ENCODE results near the gene L3MBTL1.
A peak's percentile ranks its signal among the peaks of the same experiment; 100 is the strongest.
"Not testable (repeated sequence)": the region's sequence is repeated elsewhere in the genome, so short reads cannot be mapped to it uniquely, and the experiment has no call there.

Gene L3MBTL1

DNA sequence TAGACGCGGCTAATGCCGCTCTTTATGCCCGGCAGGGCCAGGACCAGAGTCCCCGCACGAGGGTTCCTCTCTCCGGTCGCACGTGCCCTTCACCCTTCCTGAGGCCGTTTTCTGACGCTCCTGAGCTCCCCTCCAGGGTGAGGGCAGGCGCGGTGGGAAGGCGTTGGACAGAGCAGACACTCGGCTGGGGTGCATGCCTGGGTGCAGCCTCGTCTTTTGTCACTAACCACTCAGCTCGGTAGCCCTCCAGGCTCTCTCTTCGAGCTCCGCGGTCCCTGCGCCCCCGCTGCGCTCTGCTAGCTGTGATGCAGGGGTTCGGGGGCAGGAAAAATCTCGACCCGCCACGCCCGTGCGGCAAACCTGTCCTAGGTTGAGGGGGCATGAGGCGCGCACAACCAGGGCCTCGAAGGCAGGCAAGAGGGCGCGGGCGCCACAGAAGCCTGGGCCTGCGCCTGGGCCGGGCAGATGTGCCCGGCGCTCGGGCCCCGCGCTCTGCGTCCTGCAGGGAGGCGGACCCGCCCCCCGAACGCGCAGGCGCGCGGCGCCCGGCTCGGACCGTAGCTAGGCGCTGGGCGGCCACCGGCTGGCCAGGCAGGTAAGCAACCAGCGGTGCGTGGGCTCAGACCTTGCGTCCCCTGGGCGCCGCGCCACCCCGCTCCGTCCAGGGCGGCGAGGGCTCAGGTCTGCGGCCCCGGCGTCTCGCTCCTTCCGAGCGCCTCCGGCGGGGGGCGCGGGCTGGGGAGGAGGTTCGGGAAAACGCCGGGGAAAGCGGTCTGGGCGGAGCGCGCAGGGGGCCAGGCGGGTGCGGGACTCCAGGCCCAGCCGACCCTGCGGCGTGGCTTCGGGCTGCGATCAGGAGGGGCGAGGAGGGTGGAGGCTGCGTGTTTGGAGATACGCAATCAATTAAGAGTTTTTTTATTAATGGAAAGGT lies at the start of gene L3MBTL1:
L3MBTL1 (plus strand) TSS at position 548 of the 931 bp plus-strand sequence. CDS start 5,807 bp downstream, outside the sequence.
- peak; percentile 5 for DNase-seq (ENCODE audit: low spot score)

DNA sequence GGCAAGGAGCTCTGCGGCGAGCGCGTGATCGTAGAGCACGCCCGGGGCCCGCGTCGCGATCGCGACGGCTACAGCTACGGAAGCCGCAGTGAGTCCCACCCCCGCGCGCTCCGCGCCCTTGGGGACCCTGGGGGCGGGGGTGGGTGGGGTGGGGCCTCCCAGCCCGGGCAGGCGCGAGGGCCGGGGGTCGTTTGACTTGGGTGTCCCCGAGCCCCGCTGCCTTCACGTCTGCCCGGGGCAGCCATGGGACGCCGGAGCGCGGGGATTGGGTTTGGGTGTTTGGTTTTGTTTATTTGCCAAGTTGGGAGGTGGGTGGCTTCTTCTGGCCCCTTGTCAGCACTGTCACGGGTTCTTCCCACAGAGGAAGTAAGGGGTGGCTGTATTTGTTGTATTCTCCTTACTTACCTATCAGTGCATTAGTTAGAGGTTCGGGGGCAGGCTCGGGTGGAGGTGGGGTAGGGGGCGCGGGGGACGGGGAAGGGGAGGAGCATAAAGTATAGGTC lies 49.0 kb upstream of the L3MBTL1 start:
- DNase-seq (ENCODE audit: low spot score) = no peak

DNA sequence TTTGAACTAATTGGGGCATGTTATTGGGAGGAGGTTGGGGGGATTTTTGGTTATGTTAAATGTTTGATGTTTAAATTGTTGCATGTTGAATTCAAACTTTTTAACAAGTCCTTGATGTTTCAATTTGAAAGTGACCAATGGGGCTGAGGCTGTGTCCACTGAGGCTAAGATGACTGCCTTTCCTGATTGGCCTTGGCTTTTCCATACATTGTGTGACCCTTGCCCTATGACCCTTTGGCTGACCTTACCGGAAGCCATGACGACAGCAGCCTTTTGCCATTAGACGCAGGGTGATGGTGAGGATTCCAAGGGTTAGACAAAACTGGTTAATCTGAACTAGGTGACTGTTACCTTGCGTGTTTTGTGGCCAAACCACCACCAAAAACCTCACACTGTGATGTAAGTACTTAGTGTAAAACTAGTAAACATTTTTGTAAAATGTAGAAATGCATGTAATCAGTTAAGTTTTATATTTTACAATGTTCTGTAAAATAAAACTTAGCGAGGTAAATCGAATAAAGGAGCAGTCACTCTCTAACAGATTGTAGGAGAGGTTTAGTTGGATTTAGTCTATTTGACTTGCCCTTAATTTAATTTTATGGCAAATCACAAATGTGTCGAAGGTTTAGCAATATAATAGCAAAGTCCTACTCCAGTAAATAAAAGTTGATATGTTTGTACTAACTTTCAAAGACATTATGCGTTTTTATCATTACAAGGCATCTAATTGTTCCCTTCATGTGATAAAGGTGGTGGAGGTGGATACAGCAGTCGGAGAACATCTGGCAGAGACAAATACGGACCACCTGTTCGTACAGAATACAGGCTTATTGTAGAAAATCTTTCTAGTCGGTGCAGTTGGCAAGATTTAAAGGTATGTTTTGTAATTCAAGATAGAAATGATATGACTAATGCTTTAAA lies 48.2 kb upstream of the L3MBTL1 start:
- DNase-seq (ENCODE audit: low spot score) = no peak

DNA sequence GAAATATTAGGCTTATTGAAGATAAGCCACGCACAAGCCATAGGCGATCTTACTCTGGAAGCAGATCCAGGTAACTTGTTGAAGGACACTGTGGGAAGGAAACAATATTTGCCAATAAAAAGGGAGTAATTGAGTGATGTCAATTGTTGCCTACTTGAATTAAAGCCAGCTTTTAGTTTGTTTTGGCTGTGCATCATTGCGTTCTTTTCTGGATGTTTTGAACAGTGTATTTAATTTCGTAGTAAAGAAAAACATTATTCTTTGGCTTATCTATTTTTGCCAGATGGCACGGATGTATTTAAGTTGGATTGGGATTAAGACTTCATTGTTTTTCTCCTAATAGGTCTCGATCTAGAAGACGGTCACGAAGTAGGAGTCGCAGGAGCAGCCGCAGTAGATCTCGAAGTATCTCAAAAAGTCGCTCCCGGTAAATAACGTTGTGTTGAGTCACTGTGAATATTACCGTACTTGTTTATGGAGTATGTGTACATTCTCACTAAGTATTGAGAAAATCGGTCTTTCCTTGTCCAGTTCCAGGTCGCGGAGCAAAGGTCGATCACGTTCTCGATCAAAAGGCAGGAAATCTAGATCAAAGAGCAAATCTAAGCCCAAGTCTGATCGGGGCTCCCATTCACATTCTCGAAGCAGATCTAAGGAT lies 47.2 kb upstream of the L3MBTL1 start:
- DNase-seq (ENCODE audit: low spot score) = no peak

DNA sequence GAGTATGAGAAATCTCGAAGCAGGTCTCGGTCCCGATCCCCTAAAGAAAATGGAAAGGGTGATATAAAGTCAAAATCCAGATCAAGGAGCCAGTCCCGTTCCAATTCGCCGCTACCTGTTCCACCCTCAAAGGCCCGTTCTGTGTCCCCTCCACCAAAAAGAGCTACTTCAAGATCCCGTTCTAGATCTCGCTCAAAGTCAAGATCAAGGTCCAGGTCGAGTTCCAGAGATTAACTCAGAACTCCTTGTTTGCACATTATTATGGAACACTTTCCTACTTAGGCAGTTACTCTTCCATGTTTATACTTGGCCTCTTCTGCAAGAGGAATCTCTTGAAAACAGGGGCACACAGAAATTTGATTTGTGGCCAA lies 46.7 kb upstream of the L3MBTL1 start:
- no peak for DNase-seq (ENCODE audit: low spot score)

DNA sequence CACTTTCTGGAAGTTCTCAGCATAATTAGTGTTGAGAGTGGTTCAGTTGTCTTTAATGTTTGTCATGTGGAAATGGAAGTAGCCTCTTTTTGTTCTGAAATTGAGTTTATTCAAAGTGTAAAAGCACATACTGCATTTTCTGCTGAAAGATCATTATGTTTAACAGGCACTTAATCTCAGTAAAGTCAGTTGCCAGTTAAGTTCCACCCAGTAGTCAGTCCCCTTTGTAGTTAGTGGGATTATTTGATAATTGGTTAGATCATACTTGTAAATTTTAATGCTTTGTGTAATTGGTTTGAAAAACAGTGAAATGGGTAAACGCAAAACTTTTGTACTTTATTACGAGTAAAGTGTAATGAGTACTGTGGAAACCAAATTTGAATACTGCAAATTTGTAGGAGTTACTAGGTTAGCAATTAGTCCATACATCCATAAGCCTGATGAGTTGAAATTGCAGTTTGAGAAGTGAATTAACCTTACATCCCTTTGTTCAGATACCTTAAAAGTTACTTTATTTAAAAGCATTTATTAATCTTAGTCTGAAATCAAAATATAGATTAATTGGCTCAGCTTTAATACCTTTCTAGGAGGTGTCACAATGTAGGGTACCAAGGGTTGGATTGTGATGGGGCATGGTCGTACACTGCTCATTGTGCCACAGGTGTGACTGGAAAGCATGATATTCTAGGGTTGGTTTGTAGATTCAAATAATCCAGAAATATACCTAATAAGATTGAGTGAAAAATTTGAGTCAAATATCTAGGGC lies 45.4 kb upstream of the L3MBTL1 start:
- no peak for DNase-seq (ENCODE audit: low spot score)

DNA sequence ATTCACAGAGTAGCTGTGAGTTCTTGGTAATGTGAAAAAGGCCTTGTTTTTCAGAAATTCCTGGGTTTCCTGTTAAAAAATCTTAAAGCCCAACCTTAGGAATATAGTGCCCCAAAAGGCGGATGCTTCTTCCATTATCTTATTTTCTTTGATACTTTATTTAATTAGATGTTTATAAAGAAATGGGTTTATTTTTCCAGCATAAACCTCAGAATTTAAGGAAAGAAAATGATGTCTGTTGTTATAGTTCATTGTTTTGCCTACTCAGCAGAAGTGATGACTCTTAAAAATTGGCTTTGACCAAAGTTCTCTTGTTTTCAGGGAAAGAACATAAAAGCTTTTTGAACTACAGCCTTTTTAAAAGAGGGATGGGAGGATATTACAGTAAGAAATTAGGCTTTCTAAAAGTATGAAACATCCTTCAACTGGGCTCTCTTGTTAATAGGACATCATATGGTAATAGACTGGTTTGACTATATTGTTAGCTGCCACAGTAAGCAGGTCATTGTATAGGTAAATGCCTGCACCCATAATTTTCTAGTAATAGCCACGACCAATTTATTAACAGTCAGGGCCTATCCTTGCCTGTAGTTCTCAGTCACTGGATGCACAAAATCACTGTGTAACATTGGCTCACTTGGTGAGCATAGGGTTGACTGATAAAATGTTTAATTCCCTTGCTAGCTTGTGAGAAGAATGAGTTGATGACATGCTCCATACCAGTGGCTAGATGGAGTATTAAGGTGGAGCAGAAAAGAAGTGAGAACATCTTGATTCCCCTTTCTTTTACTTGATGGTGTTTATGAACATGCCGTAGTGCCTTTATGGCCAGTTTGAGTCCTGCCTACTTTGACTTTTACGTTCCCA lies 44.6 kb upstream of the L3MBTL1 start:
- no peak for DNase-seq (ENCODE audit: low spot score)

DNA sequence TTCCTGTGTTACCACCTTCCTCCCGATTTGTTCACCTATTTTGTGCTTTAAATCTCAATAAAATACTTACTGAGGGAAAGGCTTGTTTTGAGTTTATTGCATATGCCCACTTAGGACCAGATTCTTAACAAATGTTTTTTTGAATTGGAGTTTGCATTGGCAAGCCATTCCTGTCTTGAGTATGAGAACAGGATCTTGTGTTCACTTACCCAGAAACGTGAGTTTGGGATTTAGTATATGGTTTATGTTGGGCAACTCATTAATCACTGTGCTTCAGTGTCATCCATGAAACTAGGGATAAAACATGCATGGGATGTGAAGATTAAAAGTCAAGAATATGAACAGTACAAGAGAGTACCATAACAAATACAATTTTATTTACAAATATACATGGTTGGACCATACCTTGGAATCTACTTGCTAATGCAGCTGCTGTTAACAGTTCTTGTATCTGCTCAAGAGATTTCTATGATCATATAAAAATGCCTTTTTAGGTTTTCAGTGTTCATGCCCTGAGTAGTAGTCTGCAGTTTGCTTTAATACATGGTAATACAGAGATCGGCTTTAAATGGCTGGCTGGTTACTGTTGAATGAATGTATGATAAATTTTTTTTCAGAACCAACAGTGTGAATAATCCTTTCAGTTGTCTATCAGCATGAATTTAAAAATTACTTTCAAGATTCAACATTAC lies 43.8 kb upstream of the L3MBTL1 start:
- DNase-seq (ENCODE audit: low spot score) = no peak

DNA sequence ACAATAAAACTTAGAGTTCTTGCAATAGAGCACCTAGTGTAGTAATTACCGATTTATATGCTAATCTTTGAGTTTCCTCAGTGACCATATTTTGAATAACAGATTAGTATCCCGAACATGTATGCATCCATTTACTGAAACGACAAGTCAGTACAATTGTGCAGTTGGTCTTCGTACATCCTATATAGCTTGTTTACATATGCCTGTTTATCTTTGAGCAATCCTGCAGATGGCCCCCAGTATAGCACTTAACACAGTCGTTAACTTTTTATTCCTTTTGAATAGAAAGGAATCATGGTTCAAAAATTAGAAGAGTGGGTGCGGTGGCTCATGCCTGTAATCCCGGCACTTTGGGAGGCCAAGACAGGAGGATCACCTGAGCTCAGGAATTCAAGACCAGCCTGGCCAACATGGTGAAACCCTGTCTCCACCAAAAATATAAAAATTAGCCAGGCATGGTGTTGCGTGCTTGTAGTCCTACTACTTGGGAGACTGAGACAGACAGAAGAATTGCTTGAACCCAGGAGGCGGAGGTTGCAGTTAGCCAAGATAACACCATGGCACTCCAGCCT lies 43.2 kb upstream of the L3MBTL1 start:
- no peak for DNase-seq (ENCODE audit: low spot score)

DNA sequence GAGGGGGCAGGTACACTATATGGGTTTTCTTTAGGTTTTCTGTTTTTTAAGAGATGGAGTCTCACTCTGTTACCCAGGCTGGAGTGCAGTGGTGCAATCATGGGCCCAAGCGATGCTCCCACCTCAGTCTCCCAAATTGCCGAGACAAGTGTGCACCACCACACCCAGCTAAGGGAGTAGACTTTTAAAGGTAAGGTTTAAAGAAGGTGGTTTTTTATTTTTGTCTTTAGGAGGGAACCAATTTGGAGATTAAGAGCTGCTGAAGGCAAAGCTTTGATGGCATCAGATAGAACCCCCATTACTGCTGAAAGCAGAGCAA lies 41.9 kb upstream of the L3MBTL1 start:
- no peak for DNase-seq (ENCODE audit: low spot score)

DNA sequence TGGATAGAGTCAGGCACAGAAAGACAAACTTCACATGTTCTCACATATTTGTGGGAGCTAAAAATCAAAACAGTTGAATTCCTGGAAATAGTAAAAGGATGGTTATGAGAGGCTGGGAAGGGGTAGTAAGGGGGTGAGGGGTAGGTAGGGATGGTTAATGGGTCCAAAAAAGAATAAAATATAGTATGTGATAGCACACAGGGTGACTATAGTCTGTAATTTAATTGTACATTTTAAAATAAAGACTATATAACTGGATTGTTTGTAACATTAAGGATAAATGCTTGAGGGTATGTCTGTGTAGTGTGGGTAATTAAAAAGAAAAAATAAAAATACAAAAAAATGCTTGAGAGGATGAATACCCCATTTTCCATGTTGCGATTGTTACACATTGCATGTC lies 39.9 kb upstream of the L3MBTL1 start:
- DNase-seq (ENCODE audit: low spot score) = no peak

DNA sequence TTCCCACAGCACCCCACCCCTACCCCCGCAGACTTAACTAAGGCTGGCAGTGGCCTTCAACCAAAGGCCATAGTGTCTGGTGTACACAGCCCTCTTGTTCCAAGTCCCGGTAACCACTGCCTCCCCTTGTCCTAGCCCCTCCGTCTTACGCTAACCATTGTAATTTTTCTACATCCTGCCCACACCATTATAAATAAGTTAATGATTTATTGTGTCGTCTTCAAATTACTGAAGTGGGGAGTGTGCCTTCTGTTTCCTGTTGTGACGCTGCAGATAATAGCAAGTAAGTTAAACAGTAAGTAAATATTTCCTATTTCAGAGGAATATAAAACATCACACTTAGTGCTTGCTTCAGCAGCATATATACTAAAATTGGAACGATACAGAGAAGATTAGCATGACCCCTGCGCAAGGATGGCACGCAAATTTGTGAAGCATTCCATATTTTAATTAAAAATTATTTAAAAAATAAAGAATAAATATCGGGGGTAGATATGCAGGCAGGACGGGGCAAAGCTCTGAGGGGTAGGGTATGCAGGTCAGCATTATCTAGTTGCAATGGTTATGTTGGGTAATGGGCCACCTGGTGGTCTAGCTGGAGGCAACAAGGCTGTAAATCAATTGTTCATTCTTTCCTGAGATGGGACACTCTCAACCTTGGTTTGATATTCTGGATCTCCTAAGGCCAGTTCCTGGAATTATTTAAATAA lies 34.7 kb upstream of the L3MBTL1 start:
- DNase-seq (ENCODE audit: low spot score) = no peak

DNA sequence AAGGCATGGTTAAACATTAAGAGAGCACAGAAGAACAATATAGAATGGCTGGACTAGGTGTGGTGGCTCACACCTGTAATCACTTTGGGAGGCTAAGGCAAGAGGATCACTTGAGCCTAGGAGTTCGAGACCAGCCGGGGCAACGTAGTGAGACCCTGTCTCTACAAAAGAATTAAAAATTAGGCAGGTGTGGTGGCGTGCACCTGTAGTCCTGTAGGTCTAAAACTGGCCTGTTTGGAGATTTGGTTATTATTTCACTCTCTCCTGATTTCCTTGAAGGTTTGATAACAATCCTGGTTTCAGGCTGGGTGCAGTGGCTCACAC lies 34.2 kb upstream of the L3MBTL1 start:
- DNase-seq (ENCODE audit: low spot score) = no peak

DNA sequence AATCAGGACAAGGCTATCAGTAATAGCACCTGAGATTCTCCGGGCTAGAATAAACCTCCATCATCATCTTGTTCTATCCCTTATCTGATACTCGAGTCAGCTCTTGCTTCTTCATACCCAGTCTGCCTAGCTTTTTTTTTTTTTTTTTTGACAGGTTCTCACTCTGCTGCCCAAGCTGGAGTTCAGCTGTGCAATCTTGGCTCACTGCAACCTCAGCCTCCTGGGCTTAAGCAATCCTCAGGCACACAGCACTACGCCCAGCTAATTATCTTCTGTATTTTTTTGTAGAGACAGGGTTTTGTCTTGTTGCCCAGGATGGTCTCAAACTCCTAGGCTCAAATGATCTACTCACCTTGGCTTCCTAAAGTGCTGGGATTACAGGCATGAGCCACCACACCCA lies 30.3 kb upstream of the L3MBTL1 start:
- DNase-seq (ENCODE audit: low spot score) = no peak

DNA sequence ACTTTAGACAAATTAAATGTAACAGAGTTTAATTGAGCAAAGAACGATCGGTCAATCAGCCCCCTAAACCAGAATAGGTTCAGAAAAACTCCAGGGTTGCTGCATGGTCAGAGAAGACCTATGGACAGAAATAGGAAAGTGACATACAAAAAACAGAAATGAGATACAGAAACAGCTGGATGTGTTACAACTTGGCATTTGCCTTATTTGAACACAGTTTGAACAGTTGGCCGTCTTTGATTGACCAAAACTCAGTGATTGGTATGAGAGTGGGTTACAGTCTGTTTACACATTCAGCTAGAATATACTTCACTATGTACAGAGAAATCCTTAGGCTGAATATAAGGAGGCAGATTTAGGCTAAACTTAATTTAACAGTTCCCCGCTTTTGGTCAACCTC lies 29.9 kb upstream of the L3MBTL1 start:
- DNase-seq (ENCODE audit: low spot score) = no peak

DNA sequence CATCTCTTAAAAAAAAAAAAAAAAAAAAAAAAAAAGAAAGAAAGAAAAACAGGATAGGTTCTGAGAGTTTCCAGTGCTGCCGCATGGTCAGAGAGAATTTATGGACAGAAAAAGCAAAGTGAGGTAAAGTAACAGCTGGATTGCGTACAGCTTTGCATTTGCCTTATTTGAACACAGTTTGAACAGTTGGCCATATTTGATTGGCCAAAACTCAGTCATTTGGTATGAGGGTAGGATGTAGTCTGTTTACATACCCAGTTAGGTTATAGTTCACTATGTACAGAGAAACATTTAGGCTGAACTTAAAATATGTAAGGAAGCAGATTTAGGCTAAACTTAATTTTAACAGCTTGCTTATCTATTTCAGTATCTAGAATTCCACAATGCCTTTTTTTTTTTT lies 17.5 kb upstream of the L3MBTL1 start:
- no peak for DNase-seq (ENCODE audit: low spot score)

DNA sequence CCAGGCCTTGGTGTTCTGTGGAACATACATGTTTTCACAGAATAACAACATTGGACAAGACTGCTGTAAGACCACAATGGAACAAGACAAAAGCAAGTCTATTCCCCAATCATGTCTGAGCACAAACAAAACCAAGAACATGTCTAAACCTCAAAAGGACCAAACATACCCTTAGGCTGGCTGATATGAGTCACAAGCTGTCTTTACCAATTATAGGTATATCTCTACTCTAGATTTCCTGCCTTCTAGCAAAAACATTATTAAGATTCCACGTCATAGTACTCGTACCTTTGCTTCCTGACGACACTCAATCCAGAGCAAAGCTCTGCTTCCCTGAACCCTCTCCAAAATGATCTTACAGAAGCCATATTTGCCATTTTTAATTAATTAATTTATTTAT lies 15.4 kb upstream of the L3MBTL1 start:
- no peak for DNase-seq (ENCODE audit: low spot score)

DNA sequence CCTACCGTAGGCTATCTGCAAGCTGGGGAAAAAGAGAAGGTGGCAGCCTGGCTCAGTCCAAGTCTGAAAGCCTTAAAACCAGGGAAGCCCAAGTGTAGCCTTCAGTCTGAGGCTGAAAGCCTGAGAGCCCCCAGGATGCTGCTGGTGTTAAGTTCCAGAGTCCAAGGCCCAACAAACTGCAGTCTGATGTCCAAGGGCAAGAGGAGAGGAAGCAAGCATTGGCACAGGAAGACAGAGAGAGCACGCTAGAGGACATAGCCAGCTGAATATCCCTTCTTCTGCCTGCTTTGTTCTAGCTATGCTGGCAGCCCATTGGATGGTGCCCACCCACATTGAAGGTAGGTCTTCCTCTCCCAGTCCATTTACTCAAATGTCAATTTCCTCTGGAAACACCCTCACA lies 12.1 kb upstream of the L3MBTL1 start:
- DNase-seq (ENCODE audit: low spot score) = no peak

DNA sequence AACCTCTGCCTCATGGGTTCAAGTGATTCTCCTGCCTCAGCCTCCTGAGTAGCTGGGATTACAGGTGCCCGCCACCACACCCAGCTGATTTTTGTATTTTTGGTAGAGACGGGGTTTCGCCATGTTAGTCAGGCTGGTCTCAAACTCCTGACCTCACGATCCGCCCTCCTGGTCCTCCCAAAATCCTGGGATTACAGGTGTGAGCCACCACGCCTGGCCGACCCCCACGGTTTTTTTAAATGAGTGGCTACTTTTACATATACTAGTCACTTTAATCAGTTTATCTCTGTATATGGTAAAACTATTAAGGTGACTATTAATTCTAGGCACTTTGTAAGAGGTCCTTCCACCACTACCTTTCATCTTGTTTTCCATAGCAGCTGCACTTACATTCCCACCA lies 5.5 kb upstream of the L3MBTL1 start:
- not testable (repeated sequence) for DNase-seq (ENCODE audit: low spot score)
